Measurements from ENCODE around the gene PLCL2.
"Not testable (repeated sequence)": the region's sequence is repeated elsewhere in the genome, so short reads cannot be mapped to it uniquely, and the experiment has no call there.

Gene PLCL2

GRCh38 chr3:17094551-17094950, 209.8 kb downstream of the PLCL2 start:
- H3K4me3 ChIP-seq (ENCODE audit: insufficient read depth, low read length, poor library complexity, severe bottlenecking): no peak overlapping the region
- H3F3A ChIP-seq (ENCODE audit: insufficient read depth): no peaks in the 10 kb centered on the region
- H3K36me3 ChIP-seq (ENCODE audit: low read length): no peaks in the 10 kb centered on the region
- H3K4me2 ChIP-seq (ENCODE audit: low read depth, low read length, poor library complexity, severe bottlenecking): no peak overlapping the region
- no peaks in the 10 kb centered on the region for H3K9me2 ChIP-seq (replicated peaks; ENCODE audit: insufficient read depth, low read length)
- TF ChIP-seq CTCF (IDR thresholded peaks at IDR 0.05; ENCODE audit: insufficient read depth, low read length, poor library complexity, severe bottlenecking) (no peak), EZH2phosphoT487 (conservative IDR thresholded peaks at IDR 0.05; ENCODE audit: low read length) (no peak)
- H3K9me3 ChIP-seq (ENCODE audit: insufficient read depth, low read length): no peaks in the 10 kb centered on the region
- H3K27me3 ChIP-seq (ENCODE audit: low read length): no peaks in the 10 kb centered on the region
- H2AFZ ChIP-seq (ENCODE audit: low read depth, low read length, severe bottlenecking): no peak overlapping the region
- no peaks in the 10 kb centered on the region for H4K20me1 ChIP-seq (ENCODE audit: low read depth, low read length)
- H3K9ac ChIP-seq (ENCODE audit: low read length): no peak overlapping the region
- H3K27ac ChIP-seq (ENCODE audit: low read depth, low read length): no peak overlapping the region
- no peaks in the 10 kb centered on the region for H3K79me2 ChIP-seq (ENCODE audit: insufficient read depth, low read length)

- Histone ChIP-seq H3K36me3 (ENCODE audit: low read length) (no peaks in the 10 kb centered on the region), H2AFZ (ENCODE audit: low read depth, low read length, severe bottlenecking) (no peak overlapping the region), H3K9me2 (replicated peaks; ENCODE audit: insufficient read depth, low read length) (no peaks in the 10 kb centered on the region), H3K27me3 (ENCODE audit: low read length) (no peaks in the 10 kb centered on the region), H3K9me3 (ENCODE audit: insufficient read depth, low read length) (no peaks in the 10 kb centered on the region), H3K4me3 (ENCODE audit: insufficient read depth, low read length, poor library complexity, severe bottlenecking) (no peak overlapping the region), H3K4me2 (ENCODE audit: low read depth, low read length, poor library complexity, severe bottlenecking) (no peak overlapping the region), H3K9ac (ENCODE audit: low read length) (no peak overlapping the region), H4K20me1 (ENCODE audit: low read depth, low read length) (no peaks in the 10 kb centered on the region), H3K79me2 (ENCODE audit: insufficient read depth, low read length) (no peaks in the 10 kb centered on the region), H3F3A (ENCODE audit: insufficient read depth) (no peaks in the 10 kb centered on the region), H3K27ac (ENCODE audit: low read depth, low read length) (no peak overlapping the region)
- no peak for TF ChIP-seq CTCF (IDR thresholded peaks at IDR 0.05; ENCODE audit: insufficient read depth, low read length, poor library complexity, severe bottlenecking)
- no peak for TF ChIP-seq EZH2phosphoT487 (conservative IDR thresholded peaks at IDR 0.05; ENCODE audit: low read length)
Observed at GRCh38 chr3:17103579-17103978, 218.8 kb downstream of the PLCL2 start.

- H3K27me3 ChIP-seq (ENCODE audit: low read length); H3K79me2 ChIP-seq (ENCODE audit: insufficient read depth, low read length); H3K9me2 ChIP-seq (replicated peaks; ENCODE audit: insufficient read depth, low read length); H3K9ac ChIP-seq (ENCODE audit: low read length); H3K4me2 ChIP-seq (ENCODE audit: low read depth, low read length, poor library complexity, severe bottlenecking); H2AFZ ChIP-seq (ENCODE audit: low read depth, low read length, severe bottlenecking); H3K9me3 ChIP-seq (ENCODE audit: insufficient read depth, low read length); H3F3A ChIP-seq (ENCODE audit: insufficient read depth); H3K27ac ChIP-seq (ENCODE audit: low read depth, low read length); H4K20me1 ChIP-seq (ENCODE audit: low read depth, low read length); H3K4me3 ChIP-seq (ENCODE audit: insufficient read depth, low read length, poor library complexity, severe bottlenecking); H3K36me3 ChIP-seq (ENCODE audit: low read length): not testable (repeated sequence)
Observed at GRCh38 chr3:17106801-17107200, 222.0 kb downstream of the PLCL2 start.

DNA sequence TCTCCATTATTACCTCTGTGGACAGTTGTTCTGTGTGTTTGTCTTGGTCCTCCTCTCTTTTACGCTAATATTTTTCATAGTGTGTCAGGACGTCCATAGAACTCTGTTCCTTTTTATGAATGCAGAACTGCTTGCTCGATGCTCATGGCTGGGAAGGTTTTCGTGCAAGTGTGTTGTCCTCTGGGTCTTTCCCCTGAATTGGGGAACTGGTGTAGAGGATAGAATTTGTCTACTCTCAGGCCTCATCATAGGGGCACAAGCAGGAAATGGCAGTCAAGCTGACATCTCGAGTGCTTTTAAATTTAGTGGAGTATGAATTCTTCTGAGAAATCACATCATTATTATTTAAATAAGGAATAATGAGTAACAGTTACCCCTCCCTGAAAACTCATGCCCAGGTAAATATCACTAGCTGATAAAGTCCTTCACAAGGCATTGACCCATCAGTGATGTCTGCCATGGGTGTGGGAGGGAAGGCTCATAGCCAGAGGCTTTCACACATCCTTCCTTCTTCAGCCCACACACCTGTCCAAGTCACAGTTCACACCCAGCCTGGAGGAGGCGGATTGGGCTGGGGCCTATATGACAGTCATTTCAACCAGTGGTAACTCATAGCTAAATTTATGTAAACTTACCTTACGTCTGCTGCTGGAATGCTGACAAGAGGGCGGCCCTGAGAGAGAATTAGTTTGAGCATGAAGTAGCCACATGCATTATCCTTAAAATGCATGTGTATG, 226.1 kb downstream of the PLCL2 start:
- H3K9ac ChIP-seq (ENCODE audit: low read length): no peak overlapping the region

More for the DNA sequence above, 226.1 kb downstream of the PLCL2 start:
- no peaks in the 10 kb centered on the region for H4K20me1 ChIP-seq (ENCODE audit: low read depth, low read length)
- H3K27ac ChIP-seq (ENCODE audit: low read depth, low read length): no peak overlapping the region
- H3K27me3 ChIP-seq (ENCODE audit: low read length): no peaks in the 10 kb centered on the region
- H2AFZ ChIP-seq (ENCODE audit: low read depth, low read length, severe bottlenecking): no peak overlapping the region
- no peaks in the 10 kb centered on the region for H3K9me2 ChIP-seq (replicated peaks; ENCODE audit: insufficient read depth, low read length)
- H3F3A ChIP-seq (ENCODE audit: insufficient read depth): no peaks in the 10 kb centered on the region
- TF ChIP-seq CTCF (IDR thresholded peaks at IDR 0.05; ENCODE audit: insufficient read depth, low read length, poor library complexity, severe bottlenecking): no peak
- no peak for TF ChIP-seq EZH2phosphoT487 (conservative IDR thresholded peaks at IDR 0.05; ENCODE audit: low read length)
- H3K4me3 ChIP-seq (ENCODE audit: insufficient read depth, low read length, poor library complexity, severe bottlenecking): no peak overlapping the region
- H3K9me3 ChIP-seq (ENCODE audit: insufficient read depth, low read length): no peaks in the 10 kb centered on the region
- H3K36me3 ChIP-seq (ENCODE audit: low read length): no peaks in the 10 kb centered on the region
- H3K4me2 ChIP-seq (ENCODE audit: low read depth, low read length, poor library complexity, severe bottlenecking): no peak overlapping the region
- H3K79me2 ChIP-seq (ENCODE audit: insufficient read depth, low read length): no peaks in the 10 kb centered on the region

Measured in SU-DHL-6 (cell line).